ENCODE results near the gene ERBB2.
"Not testable (repeated sequence)": the region's sequence is repeated elsewhere in the genome, so short reads cannot be mapped to it uniquely, and the experiment has no call there.

Gene ERBB2

GRCh38 chr17:39679521-39680192 lies 20.2 kb upstream of the ERBB2 start:
- DNase-seq = peak; percentile 33

DNA sequence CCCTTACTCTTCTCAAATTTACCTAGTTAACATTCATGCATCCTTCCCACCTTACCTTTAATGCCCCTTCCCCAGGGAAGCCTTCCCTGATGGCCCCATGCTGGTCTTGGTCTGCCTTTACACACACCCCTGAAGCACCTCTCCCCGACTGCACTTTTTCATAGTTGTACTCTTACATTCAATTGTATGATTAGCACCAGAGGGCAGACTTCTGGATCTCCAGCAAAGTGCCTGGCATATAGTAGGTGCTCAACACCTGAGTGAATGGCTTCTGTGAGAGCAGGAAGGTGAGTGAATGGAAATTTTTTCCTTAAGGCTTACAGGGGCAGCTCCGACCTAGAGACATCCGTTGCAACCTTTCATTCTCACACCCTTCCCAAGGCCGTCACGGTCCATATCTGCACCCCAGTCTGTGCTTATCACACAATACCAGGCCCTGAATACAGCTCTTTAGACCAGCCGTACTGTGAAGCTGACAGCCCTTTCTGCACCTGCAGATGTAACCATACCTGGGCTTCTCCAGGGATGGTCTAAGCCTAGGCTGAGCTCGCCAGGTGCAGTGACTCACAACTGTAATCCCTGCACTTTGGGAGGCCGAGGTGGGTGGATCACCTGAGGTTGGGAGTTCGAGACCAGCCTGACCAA lies 16.4 kb upstream of the ERBB2 start:
- no peak for DNase-seq

DNA sequence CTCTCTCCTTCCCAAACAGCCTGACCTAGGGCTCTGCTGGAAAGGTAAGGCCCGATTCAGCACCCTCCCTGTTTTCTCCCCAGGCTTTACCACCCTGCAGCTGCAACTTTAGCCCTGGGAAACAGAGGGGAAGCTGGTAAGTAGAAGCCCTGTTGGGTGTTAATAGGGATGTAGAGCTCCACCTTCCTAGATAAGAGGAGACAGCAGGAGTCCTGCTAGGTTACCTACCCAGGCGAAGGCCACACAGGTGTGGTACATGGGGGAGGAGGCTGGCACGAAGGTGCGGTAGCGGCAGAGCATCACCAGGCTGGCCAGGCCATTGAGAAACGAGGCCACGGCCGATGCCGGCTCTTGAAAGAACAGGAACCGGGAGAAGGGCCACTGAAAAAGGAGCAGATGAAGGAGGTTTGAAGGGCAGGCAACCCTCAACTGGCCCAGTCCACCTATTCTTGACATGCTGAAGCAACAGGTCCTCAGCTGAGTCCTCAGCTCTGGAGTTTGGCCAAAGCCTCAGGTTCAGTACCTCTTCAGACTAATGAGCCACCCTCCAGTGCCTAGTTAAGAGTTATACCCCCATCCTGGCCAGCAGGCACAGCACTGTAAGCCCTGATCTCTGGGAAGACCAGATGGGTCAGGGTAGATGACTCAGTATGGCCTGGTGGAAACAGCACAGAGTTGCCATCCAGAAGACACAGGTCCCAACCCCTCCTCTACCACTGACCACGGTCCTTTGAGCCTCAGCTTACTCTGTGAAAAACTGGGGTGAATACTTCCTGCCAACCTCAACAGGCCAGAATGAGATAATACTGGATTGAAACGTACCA lies 15.3 kb upstream of the ERBB2 start:
- no peak for DNase-seq

GRCh38 chr17:39687101-39687545 lies 12.7 kb upstream of the ERBB2 start:
- no peak for DNase-seq

GRCh38 chr17:39687546-39688474 lies 12.1 kb upstream of the ERBB2 start, which contains the start of gene PGAP3:
Gene PGAP3 (minus strand): TSS chr17:39688057. CDS start chr17:39688014, 43 bp downstream.
- peak; percentile 83 for DNase-seq

- no peak for DNase-seq
Observed at GRCh38 chr17:39688475-39688835, 11.4 kb upstream of the ERBB2 start.

DNA sequence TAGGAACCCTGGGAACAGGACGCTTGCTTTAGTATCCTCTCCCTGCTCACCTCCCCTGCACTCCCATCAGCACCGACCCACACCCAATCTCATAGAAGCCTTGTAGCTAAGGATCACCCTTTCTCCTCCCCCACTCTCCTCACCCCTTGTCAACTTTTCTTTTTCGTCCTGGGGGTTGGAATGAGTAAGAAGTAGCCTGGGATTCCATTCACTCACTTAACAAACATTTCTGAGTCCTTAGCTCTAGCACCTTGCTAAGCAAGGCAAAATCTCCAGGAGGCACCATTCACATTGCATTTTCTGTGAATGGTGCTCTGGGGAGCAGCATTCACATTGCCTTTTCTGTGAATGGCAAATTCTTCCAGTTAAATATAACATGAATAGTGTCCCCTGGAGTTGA lies 10.9 kb upstream of the ERBB2 start:
- no peak for DNase-seq

GRCh38 chr17:39694593-39694992 lies 5.3 kb upstream of the ERBB2 start:
- DNase-seq = no peak

DNA sequence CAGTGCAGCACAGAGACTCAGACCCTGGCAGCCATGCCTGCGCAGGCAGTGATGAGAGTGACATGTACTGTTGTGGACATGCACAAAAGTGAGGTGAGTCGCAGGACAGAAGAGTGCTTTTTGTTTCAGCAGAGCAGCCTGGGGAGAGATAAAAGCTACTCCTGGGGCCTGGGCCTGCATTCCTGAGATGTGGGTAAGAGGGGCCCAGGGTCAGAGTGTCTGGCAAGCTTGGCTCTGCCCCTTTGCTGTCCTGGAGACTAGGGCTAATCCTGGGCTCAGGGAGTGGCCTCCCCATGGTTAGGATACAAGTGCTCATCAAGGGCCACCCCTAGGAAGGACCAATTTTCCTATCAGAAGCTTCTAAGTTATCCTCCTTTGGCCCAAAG lies 4.8 kb upstream of the ERBB2 start:
- no peak for DNase-seq

- DNase-seq = no peak
Observed at GRCh38 chr17:39696731-39697130, 3.1 kb upstream of the ERBB2 start.

DNA sequence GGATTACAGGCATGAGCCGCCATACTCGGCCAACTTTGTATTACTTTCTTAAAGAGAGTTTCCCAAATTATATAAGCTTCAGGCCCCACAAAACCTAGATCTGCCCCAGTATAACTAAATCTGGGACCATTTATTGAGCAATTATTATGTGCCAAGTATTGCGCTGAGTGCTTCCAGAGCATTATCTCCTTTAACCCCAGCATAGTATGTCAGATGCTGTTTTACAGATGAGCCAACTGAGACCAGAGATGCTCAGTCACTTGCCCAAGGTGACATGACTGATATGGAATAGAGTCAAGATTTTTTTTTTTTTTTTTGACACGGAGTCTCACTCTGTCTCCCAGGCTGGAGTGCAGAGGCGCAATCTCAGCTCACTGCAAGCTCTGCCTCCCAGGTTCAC lies 1.9 kb upstream of the ERBB2 start:
- no peak for DNase-seq

- DNase-seq = not testable (repeated sequence)
Observed at GRCh38 chr17:39699157-39699817, 577 bp upstream of the ERBB2 start.

DNA sequence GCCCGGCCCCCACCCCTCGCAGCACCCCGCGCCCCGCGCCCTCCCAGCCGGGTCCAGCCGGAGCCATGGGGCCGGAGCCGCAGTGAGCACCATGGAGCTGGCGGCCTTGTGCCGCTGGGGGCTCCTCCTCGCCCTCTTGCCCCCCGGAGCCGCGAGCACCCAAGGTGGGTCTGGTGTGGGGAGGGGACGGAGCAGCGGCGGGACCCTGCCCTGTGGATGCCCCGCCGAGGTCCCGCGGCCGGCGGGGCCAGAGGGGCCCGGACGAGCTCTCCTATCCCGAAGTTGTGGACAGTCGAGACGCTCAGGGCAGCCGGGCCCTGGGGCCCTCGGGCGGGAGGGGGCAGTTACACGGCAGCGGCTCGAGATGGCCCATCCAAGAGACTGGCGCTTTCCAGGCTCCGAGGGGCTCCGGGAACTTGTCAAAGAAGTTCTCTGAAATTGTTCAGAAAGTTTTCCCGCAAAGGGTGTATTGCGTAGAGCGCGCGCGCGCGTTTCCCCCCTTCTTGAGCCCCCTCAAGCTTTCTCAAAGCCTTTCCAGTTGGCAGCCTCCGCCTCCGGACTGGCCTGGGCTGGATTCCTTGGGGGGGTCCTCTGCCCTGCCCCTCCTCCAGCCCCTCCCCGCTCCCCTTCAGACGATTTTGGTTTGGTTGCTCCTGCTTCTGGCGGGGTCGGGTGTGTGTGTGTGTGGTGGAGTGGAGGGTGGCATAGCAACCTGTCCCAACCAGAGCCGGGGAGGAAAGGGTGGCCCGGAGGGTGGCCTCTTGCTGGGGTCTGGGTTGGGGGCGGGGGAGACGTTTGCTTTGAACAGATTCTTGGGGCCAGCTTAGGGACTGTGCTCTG lies 504 bp downstream of the ERBB2 start:
- DNase-seq = no peak

- no peak for DNase-seq
Observed at GRCh38 chr17:39701012-39701783, 1.3 kb downstream of the ERBB2 start.

DNA sequence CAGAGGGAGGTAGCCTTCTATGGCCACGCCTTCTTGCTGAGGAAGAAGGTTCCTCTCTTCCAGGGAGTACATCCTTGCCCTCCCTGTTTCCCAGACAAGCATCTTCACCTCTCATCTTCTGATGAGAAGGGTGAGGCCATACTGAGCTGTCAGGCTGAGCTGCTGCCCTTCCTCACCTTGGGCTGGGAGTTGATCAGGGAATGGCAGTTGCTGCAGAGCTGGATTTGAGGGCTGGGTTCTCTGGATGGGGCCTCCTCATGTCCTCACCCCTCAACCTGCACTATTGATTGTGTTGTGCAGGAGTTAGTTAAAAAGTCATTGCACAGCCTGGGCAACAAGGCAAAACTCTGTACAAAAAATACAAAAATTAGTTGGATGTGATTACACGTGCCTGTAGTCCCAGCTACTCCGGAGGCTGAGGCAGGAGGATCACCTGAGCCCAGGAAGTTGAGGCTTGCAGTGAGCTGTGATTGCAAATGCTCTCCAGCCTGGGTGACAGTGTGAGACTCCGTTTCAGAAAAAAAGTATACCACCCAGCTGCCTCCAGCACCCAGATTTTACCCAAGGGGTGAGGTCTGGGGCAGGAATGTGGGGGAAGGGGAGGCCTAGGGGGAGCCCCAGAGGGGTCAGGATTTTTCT lies 2.0 kb downstream of the ERBB2 start:
- DNase-seq = no peak

- no peak for DNase-seq
Observed at GRCh38 chr17:39702901-39703893, 3.3 kb downstream of the ERBB2 start.

GRCh38 chr17:39703913-39704312 lies 4.0 kb downstream of the ERBB2 start:
- DNase-seq = no peak

GRCh38 chr17:39704821-39705551 lies 5.1 kb downstream of the ERBB2 start:
- DNase-seq = no peak

All from activated naive CD4-positive, alpha-beta T cell treated with anti-CD3 and anti-CD28 coated beads, Interleukin-2, amount 50 U/mL, for 16 hours (primary cell).